ENCODE data around the gene ADAMTS1.

DNA sequence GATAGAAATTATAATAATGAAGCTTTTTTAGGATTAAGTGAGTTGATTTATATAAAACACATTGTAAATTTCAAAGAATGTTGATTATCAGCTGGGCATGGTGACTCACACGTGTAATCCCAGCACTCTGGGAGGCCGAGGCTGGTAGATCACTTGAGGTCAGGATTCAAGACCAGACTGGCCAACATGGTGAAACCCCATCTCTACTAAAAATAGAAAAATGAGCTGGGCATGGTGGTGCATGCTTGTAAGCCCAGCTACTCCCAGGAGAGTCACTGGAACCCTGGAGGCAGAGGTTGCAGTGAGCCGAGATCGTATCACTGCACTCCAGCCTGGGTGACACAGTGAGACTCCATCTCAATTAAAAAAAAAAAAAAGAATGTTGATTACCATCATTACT, 18.4 kb downstream of the ADAMTS1 start:
- TF ChIP-seq EZH2 (IDR thresholded peaks at IDR 0.05; ENCODE audit: insufficient read depth, poor library complexity, severe bottlenecking) (no peak), EZH2phosphoT487 (IDR thresholded peaks at IDR 0.05; ENCODE audit: insufficient read depth, low read depth) (no peak)
